ENCODE measurements around the gene BDH2. TPM values are rescaled to one million over a fixed set of nuclear protein-coding genes. Genes with fewer than 3 reads are reported as not detected.

BDH2 gene
- total RNA-seq: 66.2 TPM
- polyA plus RNA-seq (ENCODE audit: insufficient read depth in 1 of 8, insufficient read length in 8 of 8, low replicate concordance in 1 of 8): 10 to 100 TPM; 34.1 to 54.1 (median 45.4) TPM
- long read RNA-seq, donor 1, transcript BDH2-201 (10 exons, 1,126 nt): major isoform, 5 of 8 reads
- long read RNA-seq, donor 1, partial matches to known transcripts: 0 of 8 reads
- long read RNA-seq, donor 1, other reads (novel, unspliced or antisense): 0 of 8 reads
- long read RNA-seq, donor 2, partial matches to known transcripts: 0 of 2 reads
- long read RNA-seq, donor 2, other reads (novel, unspliced or antisense): 0 of 2 reads
- long read RNA-seq, donor 3, transcript BDH2-201 (10 exons, 1,126 nt): major isoform, 5 of 7 reads
- long read RNA-seq, donor 3, partial matches to known transcripts: 0 of 7 reads
- long read RNA-seq, donor 3, other reads (novel, unspliced or antisense): 0 of 7 reads
- long read RNA-seq, donor 4, transcript BDH2-201 (10 exons, 1,126 nt): major isoform, 14 of 15 reads
- long read RNA-seq, donor 4, partial matches to known transcripts: 0 of 15 reads
- long read RNA-seq, donor 4, other reads (novel, unspliced or antisense): 0 of 15 reads
- long read RNA-seq, donor 5, transcript BDH2-204 (9 exons, 2,046 nt): minor isoform, 11 of 47 reads
- long read RNA-seq, donor 5, transcript BDH2-201 (10 exons, 1,126 nt): major isoform, 26 of 47 reads
- long read RNA-seq, donor 5, partial matches to known transcripts: 6 of 47 reads
- long read RNA-seq, donor 5, other reads (novel, unspliced or antisense): 0 of 47 reads
- long read RNA-seq, donor 6, transcript BDH2-201 (10 exons, 1,126 nt): major isoform, 17 of 31 reads
- long read RNA-seq, donor 6, transcript BDH2-204 (9 exons, 2,046 nt): minor isoform, 5 of 31 reads
- long read RNA-seq, donor 6, partial matches to known transcripts: 6 of 31 reads
- long read RNA-seq, donor 6, other reads (novel, unspliced or antisense): 0 of 31 reads
- long read RNA-seq, donor 7, transcript BDH2-201 (10 exons, 1,126 nt): major isoform, 11 of 13 reads
- long read RNA-seq, donor 7, partial matches to known transcripts: 0 of 13 reads
- long read RNA-seq, donor 7, other reads (novel, unspliced or antisense): 0 of 13 reads
- long read RNA-seq, donor 8, transcript BDH2-204 (9 exons, 2,046 nt): minor isoform, 5 of 20 reads
- long read RNA-seq, donor 8, transcript BDH2-201 (10 exons, 1,126 nt): major isoform, 10 of 20 reads
- long read RNA-seq, donor 8, partial matches to known transcripts: 5 of 20 reads
- long read RNA-seq, donor 8, other reads (novel, unspliced or antisense): 0 of 20 reads
- long read RNA-seq, donor 9, transcript BDH2-201 (10 exons, 1,126 nt): major isoform, 10 of 11 reads
- long read RNA-seq, donor 9, partial matches to known transcripts: 0 of 11 reads
- long read RNA-seq, donor 9, other reads (novel, unspliced or antisense): 0 of 11 reads
- long read RNA-seq, donor 10, transcript BDH2-204 (9 exons, 2,046 nt): minor isoform, 6 of 33 reads
- long read RNA-seq, donor 10, transcript BDH2-201 (10 exons, 1,126 nt): major isoform, 14 of 33 reads
- long read RNA-seq, donor 10, partial matches to known transcripts: 11 of 33 reads
- long read RNA-seq, donor 10, other reads (novel, unspliced or antisense): 0 of 33 reads
- long read RNA-seq, donor 11, transcript BDH2-201 (10 exons, 1,126 nt): major isoform, 9 of 11 reads
- long read RNA-seq, donor 11, partial matches to known transcripts: 0 of 11 reads
- long read RNA-seq, donor 11, other reads (novel, unspliced or antisense): 0 of 11 reads

DNA sequence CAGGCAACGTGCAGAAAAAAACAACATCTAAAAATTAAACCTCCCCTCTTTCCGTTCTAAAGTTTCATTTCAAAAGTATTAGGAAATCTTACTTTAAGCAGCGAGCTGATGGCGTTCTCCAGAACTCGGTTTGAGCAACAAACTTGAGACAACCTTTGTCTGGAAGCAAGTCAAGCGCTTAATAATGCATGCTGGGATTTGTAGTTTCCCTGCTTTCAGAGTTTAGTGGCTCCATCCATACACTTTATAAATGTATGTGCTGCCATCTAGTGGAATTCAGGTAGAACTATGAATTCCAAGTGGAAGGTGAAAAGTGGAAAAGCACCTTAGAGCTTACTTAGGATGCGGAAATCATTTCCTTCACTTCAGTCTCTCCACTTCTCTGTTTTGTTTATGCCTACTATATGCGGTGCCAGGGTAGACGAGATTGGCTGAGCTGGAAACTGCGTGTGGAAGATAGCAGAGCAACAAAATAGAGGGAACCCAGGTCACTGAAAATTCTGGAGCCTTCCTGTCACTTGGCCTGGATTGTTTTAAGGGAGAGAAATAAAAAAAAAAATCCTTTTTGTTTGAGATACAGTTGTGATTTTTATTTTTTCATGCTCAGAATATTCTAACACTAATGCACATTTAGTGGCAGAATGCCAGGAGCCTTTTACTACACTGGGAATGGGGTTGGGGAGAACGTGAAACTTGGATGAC is at the start of gene BDH2:
BDH2 (minus strand) TSS at position 144 of the 702 bp plus-strand sequence. CDS start 3,580 bp downstream, outside the sequence.
- peaks cover 12% of the 10 kb centered on the region for H3K4me1 ChIP-seq (ENCODE audit: control insufficient read depth, insufficient read depth, low read length)
- peak; percentile 98 for DNase-seq
- H3K4me3 ChIP-seq (ENCODE audit: low read length): peak within 1 kb of the TSS; percentile 56
- H3K36me3 ChIP-seq (ENCODE audit: control insufficient read depth, insufficient read depth, low read length): peaks cover 8% of the 10 kb centered on the region
- H3K9me3 ChIP-seq (replicated peaks; ENCODE audit: control insufficient read depth, low read depth, low read length): no peaks in the 10 kb centered on the region
- 14% methylated on average over 3 of the region's 11 CpGs for WGBS (ENCODE audit: insufficient coverage)
- no peaks in the 10 kb centered on the region for H3K27me3 ChIP-seq (ENCODE audit: control insufficient read depth, insufficient read depth, low read length)
- peak within 1 kb of the TSS; percentile 78 for H3K27ac ChIP-seq (ENCODE audit: low read length)

GRCh38 chr4:103144926-103145325 is 45.3 kb upstream of the BDH2 start:
- DNase-seq: no peak
- H3K27ac ChIP-seq (ENCODE audit: low read length): no peak overlapping the region
- H3K4me1 ChIP-seq (ENCODE audit: control insufficient read depth, insufficient read depth, low read length): no peaks in the 10 kb centered on the region
- no CpG with 5 or more reads among the region's 4 CpGs for WGBS (ENCODE audit: insufficient coverage)
- H3K9me3 ChIP-seq (replicated peaks; ENCODE audit: control insufficient read depth, low read depth, low read length): no peaks in the 10 kb centered on the region
- H3K27me3 ChIP-seq (ENCODE audit: control insufficient read depth, insufficient read depth, low read length): no peaks in the 10 kb centered on the region
- no peak overlapping the region for H3K4me3 ChIP-seq (ENCODE audit: low read length)
- peaks cover 5% of the 10 kb centered on the region for H3K36me3 ChIP-seq (ENCODE audit: control insufficient read depth, insufficient read depth, low read length)

DNA sequence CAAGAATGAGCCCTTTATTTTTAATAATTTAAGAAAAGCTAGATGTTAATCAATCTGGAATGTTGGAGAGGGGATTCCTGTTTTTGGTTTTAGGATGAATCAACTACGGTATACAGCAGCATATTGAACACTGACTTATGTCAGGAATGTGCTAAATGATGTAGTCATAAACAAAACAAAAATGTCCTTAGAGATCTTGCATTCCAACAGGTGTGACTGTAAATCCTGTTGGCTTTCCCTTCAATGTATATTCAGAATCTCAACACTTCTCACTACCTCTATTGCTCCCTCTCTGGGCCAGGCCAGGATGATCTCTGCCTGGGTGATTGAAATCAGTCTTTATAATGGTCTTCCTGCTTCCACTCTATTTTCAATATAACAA is 37.8 kb upstream of the BDH2 start:
- WGBS (ENCODE audit: insufficient coverage): no CpG with 5 or more reads among the region's 1 CpG

GRCh38 chr4:103136671-103137445 is 37.2 kb upstream of the BDH2 start:
- Histone ChIP-seq H3K27me3 (ENCODE audit: control insufficient read depth, insufficient read depth, low read length) (no peaks in the 10 kb centered on the region), H3K9me3 (replicated peaks; ENCODE audit: control insufficient read depth, low read depth, low read length) (no peaks in the 10 kb centered on the region), H3K36me3 (ENCODE audit: control insufficient read depth, insufficient read depth, low read length) (peaks cover 3% of the 10 kb centered on the region), H3K27ac (ENCODE audit: low read length) (no peak overlapping the region), H3K4me1 (ENCODE audit: control insufficient read depth, insufficient read depth, low read length) (no peaks in the 10 kb centered on the region), H3K4me3 (ENCODE audit: low read length) (no peak overlapping the region)
- WGBS (ENCODE audit: insufficient coverage): no CpG with 5 or more reads among the region's 1 CpG
- no peak for DNase-seq

More for the DNA sequence above, 37.8 kb upstream of the BDH2 start:
- H3K4me3 ChIP-seq (ENCODE audit: low read length): no peak overlapping the region
- no peak overlapping the region for H3K27ac ChIP-seq (ENCODE audit: low read length)
- no peaks in the 10 kb centered on the region for H3K27me3 ChIP-seq (ENCODE audit: control insufficient read depth, insufficient read depth, low read length)
- no peaks in the 10 kb centered on the region for H3K4me1 ChIP-seq (ENCODE audit: control insufficient read depth, insufficient read depth, low read length)
- no peaks in the 10 kb centered on the region for H3K9me3 ChIP-seq (replicated peaks; ENCODE audit: control insufficient read depth, low read depth, low read length)
- H3K36me3 ChIP-seq (ENCODE audit: control insufficient read depth, insufficient read depth, low read length): peaks cover 4% of the 10 kb centered on the region
- DNase-seq: no peak

GRCh38 chr4:103129174-103129573 is 29.5 kb upstream of the BDH2 start:
- H3K9me3 ChIP-seq (replicated peaks; ENCODE audit: control insufficient read depth, low read depth, low read length): peaks cover 3% of the 10 kb centered on the region
- no CpG with 5 or more reads among the region's 8 CpGs for WGBS (ENCODE audit: insufficient coverage)
- H3K4me3 ChIP-seq (ENCODE audit: low read length): no peak overlapping the region
- H3K27me3 ChIP-seq (ENCODE audit: control insufficient read depth, insufficient read depth, low read length): no peaks in the 10 kb centered on the region
- H3K36me3 ChIP-seq (ENCODE audit: control insufficient read depth, insufficient read depth, low read length): no peaks in the 10 kb centered on the region
- no peak overlapping the region for H3K27ac ChIP-seq (ENCODE audit: low read length)
- DNase-seq: no peak
- H3K4me1 ChIP-seq (ENCODE audit: control insufficient read depth, insufficient read depth, low read length): no peaks in the 10 kb centered on the region

- no CpG with 5 or more reads among the region's 3 CpGs for whole genome bisulfite sequencing (ENCODE audit: insufficient coverage)
- Histone ChIP-seq H3K27ac (ENCODE audit: low read length) (no peak overlapping the region), H3K4me1 (ENCODE audit: control insufficient read depth, insufficient read depth, low read length) (no peaks in the 10 kb centered on the region), H3K9me3 (replicated peaks; ENCODE audit: control insufficient read depth, low read depth, low read length) (peaks cover 3% of the 10 kb centered on the region), H3K36me3 (ENCODE audit: control insufficient read depth, insufficient read depth, low read length) (no peaks in the 10 kb centered on the region), H3K4me3 (ENCODE audit: low read length) (no peak overlapping the region), H3K27me3 (ENCODE audit: control insufficient read depth, insufficient read depth, low read length) (no peaks in the 10 kb centered on the region)
- DNase-seq: peak; percentile 25
These were observed 26.5 kb upstream of the BDH2 start for GRCh38 chr4:103126126-103126525.

- H3K27me3 ChIP-seq (ENCODE audit: control insufficient read depth, insufficient read depth, low read length): no peaks in the 10 kb centered on the region
- no peaks in the 10 kb centered on the region for H3K9me3 ChIP-seq (replicated peaks; ENCODE audit: control insufficient read depth, low read depth, low read length)
- H3K27ac ChIP-seq (ENCODE audit: low read length): no peak overlapping the region
- DNase-seq: no peak
- H3K4me1 ChIP-seq (ENCODE audit: control insufficient read depth, insufficient read depth, low read length): no peaks in the 10 kb centered on the region
- H3K4me3 ChIP-seq (ENCODE audit: low read length): no peak overlapping the region
- no CpG with 5 or more reads among the region's 3 CpGs for WGBS (ENCODE audit: insufficient coverage)
- H3K36me3 ChIP-seq (ENCODE audit: control insufficient read depth, insufficient read depth, low read length): no peaks in the 10 kb centered on the region
These were observed 23.5 kb upstream of the BDH2 start for GRCh38 chr4:103123114-103123513.

DNA sequence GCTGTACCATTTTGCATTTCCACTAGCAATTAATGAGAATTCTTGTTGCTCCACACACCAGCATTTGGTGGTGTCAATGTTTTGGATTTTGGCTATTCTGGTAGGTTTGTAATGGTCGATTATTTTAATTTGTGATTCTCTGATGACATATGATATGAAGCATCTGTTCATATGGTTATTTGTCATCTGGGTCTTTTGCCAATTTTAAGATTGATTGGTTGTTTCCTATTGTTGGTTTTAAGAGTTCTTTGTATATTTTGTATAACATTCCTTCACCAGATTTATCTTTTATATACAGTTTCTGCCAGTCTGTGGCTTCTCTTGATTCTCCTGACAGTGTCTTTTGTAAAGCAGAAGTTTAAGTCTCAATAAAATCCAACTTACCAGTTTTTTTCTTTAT is 18.5 kb upstream of the BDH2 start:
- no CpG with 5 or more reads among the region's 1 CpG for WGBS (ENCODE audit: insufficient coverage)
- Histone ChIP-seq H3K36me3 (ENCODE audit: control insufficient read depth, insufficient read depth, low read length) (no peaks in the 10 kb centered on the region), H3K9me3 (replicated peaks; ENCODE audit: control insufficient read depth, low read depth, low read length) (no peaks in the 10 kb centered on the region), H3K27me3 (ENCODE audit: control insufficient read depth, insufficient read depth, low read length) (no peaks in the 10 kb centered on the region), H3K4me1 (ENCODE audit: control insufficient read depth, insufficient read depth, low read length) (no peaks in the 10 kb centered on the region), H3K4me3 (ENCODE audit: low read length) (no peak overlapping the region), H3K27ac (ENCODE audit: low read length) (no peak overlapping the region)
- DNase-seq: no peak
